ENCODE measurements around the gene DPH1.
A peak's percentile ranks its signal among the peaks of the same experiment; 100 is the strongest.

Gene DPH1

DNA sequence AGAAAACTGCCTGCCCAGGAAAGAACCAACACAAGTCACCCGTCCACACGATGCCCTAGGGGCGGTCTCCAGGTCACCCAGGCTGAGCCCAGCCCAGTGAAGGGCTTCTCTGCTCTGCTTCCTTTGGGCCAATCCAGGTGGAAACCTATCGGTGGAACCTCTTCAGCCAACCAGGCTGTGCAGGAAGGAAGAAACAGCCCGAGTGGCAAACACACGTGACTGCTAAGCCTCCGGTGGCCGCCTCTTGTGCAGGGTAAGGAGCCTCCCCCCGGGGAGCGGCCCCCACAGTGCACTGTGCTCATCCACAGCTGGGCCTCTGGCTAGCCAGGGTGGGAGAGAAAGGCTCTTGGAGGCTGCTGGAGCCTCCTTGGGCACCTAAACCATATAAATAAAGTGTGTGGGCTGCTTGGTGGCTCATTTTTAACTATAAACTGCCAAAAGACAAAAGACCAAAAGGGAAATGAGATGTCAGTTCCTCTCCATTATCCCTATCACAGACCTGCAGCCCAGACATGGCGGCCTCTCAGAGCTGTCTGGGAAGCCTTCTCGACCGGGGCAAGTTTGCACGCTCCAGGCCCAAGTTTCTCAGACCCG, 7.2 kb upstream of the DPH1 start:
- TF ChIP-seq, protein P1, sequence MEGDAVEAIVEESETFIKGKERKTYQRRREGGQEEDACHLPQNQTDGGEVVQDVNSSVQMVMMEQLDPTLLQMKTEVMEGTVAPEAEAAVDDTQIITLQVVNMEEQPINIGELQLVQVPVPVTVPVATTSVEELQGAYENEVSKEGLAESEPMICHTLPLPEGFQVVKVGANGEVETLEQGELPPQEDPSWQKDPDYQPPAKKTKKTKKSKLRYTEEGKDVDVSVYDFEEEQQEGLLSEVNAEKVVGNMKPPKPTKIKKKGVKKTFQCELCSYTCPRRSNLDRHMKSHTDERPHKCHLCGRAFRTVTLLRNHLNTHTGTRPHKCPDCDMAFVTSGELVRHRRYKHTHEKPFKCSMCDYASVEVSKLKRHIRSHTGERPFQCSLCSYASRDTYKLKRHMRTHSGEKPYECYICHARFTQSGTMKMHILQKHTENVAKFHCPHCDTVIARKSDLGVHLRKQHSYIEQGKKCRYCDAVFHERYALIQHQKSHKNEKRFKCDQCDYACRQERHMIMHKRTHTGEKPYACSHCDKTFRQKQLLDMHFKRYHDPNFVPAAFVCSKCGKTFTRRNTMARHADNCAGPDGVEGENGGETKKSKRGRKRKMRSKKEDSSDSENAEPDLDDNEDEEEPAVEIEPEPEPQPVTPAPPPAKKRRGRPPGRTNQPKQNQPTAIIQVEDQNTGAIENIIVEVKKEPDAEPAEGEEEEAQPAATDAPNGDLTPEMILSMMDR (IDR thresholded peaks at IDR 0.05; ENCODE audit: borderline replicate concordance, control extremely low read depth, extremely low read depth, insufficient read depth, missing control alignments), result no peak
- no peak for DNase-seq (ENCODE audit: low spot score)

DNA sequence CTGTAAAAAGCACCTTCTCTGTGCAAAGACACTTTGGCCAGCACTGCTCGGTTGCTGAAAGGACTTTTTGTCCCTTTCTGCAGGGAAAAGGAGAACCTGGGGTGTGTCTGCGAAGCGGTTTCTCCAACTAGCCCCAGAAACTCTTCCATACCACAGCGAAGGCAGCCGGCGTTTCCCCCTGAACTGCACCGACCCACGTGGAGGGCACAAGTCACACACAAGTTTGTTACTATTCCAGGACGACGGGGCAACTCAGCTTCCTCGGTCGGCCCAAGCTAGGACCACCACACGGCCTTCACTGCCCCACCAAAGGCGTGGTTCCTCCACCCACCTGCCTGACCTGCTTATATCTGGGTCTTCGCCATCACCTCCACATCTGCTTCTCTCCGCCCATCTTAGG, 6.7 kb upstream of the DPH1 start:
- in situ Hi-C loops (cut with MboI; ENCODE audit: low sequenced_read_pairs, unreplicated experiment), result no loop called here
- no peak for DNase-seq (ENCODE audit: low spot score)
- TF ChIP-seq, protein P1 (IDR thresholded peaks at IDR 0.05; ENCODE audit: borderline replicate concordance, control extremely low read depth, extremely low read depth, insufficient read depth, missing control alignments), result no peak

More for the DNA sequence above, 7.2 kb upstream of the DPH1 start:
- in situ Hi-C loops (cut with MboI; ENCODE audit: low sequenced_read_pairs, unreplicated experiment), result no loop called here

DNA sequence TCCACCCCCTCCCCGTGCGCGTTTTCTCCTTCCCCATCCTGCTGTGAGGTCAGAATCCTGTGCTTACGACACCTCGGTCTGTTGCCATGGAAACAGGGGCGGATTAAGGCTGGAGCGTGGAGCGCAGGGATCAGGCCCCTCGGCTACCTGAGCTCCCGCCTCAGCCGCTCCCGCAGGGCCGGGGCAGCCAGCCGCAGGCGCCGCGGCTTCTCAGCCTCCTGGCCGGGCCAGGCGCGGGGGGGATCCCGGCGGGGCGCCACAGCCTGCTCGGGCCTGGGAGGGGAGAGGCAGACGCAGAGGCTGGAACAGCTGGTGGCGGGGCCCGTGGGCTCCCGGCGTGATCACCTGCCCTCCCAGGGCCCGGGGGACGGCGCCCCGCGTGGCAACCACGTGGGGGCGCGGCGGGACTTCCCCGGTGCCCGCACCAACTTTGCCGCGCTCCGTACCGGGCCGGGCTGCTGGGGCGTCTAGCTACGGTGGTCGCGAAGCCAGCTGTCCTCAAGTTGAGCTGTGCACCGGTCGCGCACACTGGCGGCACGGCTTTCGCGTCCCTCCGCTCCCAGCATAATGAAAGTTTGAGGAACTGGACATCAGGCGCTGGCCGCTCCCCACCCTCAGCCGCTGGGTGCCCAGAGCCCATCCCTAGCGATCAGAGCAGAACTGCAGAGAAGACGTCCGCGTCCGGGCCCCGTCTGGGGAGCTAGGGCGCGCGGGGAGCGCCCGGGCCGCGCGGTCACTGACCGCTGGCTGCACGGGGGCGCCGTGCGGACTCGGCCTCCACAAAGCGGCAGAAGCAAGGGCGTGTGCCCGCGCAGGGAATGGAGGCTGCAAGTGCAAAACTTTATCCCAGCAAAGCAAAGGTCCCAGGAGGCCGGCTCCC, 6.0 kb upstream of the DPH1 start:
- DNase-seq (ENCODE audit: low spot score), result no peak
- TF ChIP-seq, protein P1 (IDR thresholded peaks at IDR 0.05; ENCODE audit: borderline replicate concordance, control extremely low read depth, extremely low read depth, insufficient read depth, missing control alignments), result no peak
- in situ Hi-C loops (cut with MboI; ENCODE audit: low sequenced_read_pairs, unreplicated experiment), result no loop called here

DNA sequence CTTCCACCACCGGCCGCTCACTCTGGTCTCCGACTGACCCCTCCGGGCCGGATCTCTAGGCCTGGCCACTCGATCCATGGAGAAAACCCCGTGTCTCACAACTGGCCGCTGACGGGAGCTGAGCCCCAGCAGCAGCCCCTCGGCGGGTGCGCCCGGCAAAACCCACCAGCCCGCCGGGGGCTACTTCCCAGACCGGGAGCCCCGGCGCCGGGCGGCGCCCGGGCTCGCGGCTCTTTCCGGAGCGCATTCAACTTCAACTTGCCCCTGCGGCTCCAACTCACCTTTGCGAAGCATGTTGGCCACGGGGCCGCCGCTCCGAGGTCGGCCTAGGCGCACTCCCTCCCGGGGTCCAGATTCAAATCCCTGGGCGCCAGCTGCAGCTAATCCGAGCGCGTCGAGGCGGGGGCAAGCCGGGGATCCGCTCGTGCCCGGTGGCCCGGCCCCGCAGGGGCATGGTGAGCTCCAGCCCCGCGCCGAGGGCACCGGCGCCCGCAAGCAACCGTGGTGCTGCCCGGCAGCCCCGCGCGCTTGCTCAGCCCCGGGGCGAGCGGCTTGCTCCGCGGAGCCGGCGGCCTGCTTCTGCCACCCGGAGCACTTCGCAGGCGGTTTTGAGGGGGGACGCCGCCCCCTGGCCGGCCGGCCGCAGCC, 5.3 kb upstream of the DPH1 start:
- TF ChIP-seq, protein P1 (IDR thresholded peaks at IDR 0.05; ENCODE audit: borderline replicate concordance, control extremely low read depth, extremely low read depth, insufficient read depth, missing control alignments), result no peak
- DNase-seq (ENCODE audit: low spot score), result no peak
- in situ Hi-C loops (cut with MboI; ENCODE audit: low sequenced_read_pairs, unreplicated experiment), result loop anchor here (25.0 kb wide), 1 partner anchor 312 kb away; the partner anchor contains the start of genes TLCD2 and WDR81

DNA sequence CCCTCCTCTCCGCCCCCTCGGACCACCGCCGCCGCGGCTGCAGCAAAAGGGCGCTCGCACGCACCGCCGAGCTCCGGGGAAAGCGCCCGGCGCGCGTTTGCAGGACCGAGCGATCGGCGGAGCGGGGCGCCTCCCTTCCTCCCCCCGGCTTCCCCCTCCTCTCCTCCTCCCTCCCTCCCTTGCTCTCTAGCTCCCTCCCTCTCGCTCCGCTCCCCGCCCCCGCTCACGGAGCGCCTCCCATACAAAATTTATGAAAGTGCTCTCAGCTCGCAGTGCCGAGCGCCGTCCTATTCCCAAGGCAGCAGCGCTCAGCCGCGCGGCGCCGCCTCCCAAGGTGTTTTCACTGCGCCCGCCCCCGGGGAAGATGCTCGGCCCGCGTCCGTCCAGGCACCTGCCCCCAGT, 4.7 kb upstream of the DPH1 start, which contains the start of gene RTN4RL1:
Gene RTN4RL1, minus strand, starts transcription at position 115 of the 402 bp plus-strand sequence. CDS start 469 bp downstream, outside the sequence.
- in situ Hi-C loops (cut with MboI; ENCODE audit: low sequenced_read_pairs, unreplicated experiment), result loop anchor here (25.0 kb wide), 1 partner anchor 313 kb away; the partner anchor contains the start of genes TLCD2 and WDR81
- TF ChIP-seq, protein P1 (IDR thresholded peaks at IDR 0.05; ENCODE audit: borderline replicate concordance, control extremely low read depth, extremely low read depth, insufficient read depth, missing control alignments), result no peak
- DNase-seq (ENCODE audit: low spot score), result peak; percentile 78

DNA sequence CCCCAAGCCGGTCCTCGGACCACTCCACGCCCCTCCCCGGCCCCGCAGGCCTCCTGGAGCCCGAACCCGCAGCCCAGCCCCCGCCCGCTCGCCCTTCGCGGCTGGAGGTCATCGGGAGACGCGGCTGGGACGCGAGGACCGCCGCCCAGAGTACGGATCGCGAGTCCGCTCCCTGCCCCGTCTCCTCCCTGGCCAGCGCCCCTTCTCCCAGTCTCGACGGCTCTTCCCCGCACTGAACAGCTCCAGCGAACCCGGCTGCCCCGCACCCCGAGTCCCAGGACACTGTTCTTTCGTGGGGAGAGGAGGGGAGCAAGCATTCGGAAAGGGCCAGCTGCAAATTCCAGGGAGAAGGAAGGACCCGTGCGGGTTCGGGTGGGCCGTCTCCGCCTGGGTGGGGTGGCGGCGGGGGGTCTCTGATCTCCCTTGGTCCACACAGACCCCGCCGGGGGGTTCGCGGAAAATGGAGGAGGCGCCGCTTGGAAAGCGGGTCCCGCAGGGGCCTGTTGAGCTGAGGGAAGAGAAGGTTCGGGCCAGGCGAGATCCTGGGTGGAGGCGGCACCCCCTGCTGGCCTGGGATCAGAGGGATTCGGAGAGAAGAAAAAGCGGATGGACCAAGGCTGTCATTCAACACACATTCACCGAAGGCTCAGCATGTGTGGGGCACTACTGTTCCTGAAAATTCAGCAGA, 4.2 kb upstream of the DPH1 start:
- TF ChIP-seq, protein P1 (IDR thresholded peaks at IDR 0.05; ENCODE audit: borderline replicate concordance, control extremely low read depth, extremely low read depth, insufficient read depth, missing control alignments), result peak; percentile 24
- in situ Hi-C loops (cut with MboI; ENCODE audit: low sequenced_read_pairs, unreplicated experiment), result loop anchor here (25.0 kb wide), 1 partner anchor 313 kb away; the partner anchor contains the start of genes TLCD2 and WDR81
- peak; percentile 70 for DNase-seq (ENCODE audit: low spot score)

All from GM13976 (cell line).